IMR-90 (cell line): ENCODE results near the gene CORO1C.

Experiments
- BHLHE40 ChIP-seq: fragments of 150-350 bp; IDR thresholded peaks from 2 replicates; pipeline ENCODE4 v1.6.1; 2016; ENCODE audit warnings: mild to moderate bottlenecking, low read depth, low read length
- CEBPB ChIP-seq: IDR thresholded peaks from 2 replicates; pipeline ENCODE4 v1.6.1; 2012; ENCODE audit warnings: low read depth, low read length, improper control_type of control experiment
- CHD1 ChIP-seq: IDR thresholded peaks from 2 replicates; pipeline ENCODE4 v1.6.1; 2012; ENCODE audit warnings: low read depth, low read length, improper control_type of control experiment
- FOS ChIP-seq: fragments of 150-350 bp; IDR thresholded peaks from 2 replicates; pipeline ENCODE4 v1.6.1; 2016; ENCODE audit warnings: low read depth, low read length
- MAFK ChIP-seq: IDR thresholded peaks from 2 replicates; pipeline ENCODE4 v1.6.1; 2012; ENCODE audit warnings: low read depth, low read length, improper control_type of control experiment
- MXI1 ChIP-seq: IDR thresholded peaks from 2 replicates; pipeline ENCODE4 v1.6.1; 2012; ENCODE audit warnings: low read depth, mild to moderate bottlenecking, low read length, moderate library complexity, borderline replicate concordance
- NFE2L2 ChIP-seq: fragments of 150-350 bp; IDR thresholded peaks from 2 replicates; pipeline ENCODE4 v1.6.1; 2016; ENCODE audit warnings: low read depth, mild to moderate bottlenecking, low read length
- POLR2A ChIP-seq: IDR thresholded peaks from 2 replicates; pipeline ENCODE4 v1.6.1; 2012; ENCODE audit warnings: mild to moderate bottlenecking, low read depth, low read length
- RAD21 ChIP-seq: IDR thresholded peaks from 2 replicates; pipeline ENCODE4 v1.6.1; 2012; ENCODE audit warnings: low read length, improper control_type of control experiment
- RFX5 ChIP-seq: IDR thresholded peaks from 2 replicates; pipeline ENCODE4 v1.8.0; 2012; ENCODE audit warnings: low read depth, mild to moderate bottlenecking, low read length, moderate library complexity
- SMC3 ChIP-seq: fragments of 150-350 bp; IDR thresholded peaks from 2 replicates; pipeline ENCODE4 v1.6.1; 2016; ENCODE audit warnings: low read depth, mild to moderate bottlenecking, antibody characterized with exemption, low read length, moderate library complexity
- TF ChIP-seq, protein P1 (sequence below): conservative IDR thresholded peaks from 2 replicates; pipeline ENCODE4 v1.5.1; 2012; ENCODE audit warnings: mild to moderate bottlenecking, low read depth, low read length, improper control_type of control experiment
- TF ChIP-seq, protein P2 (sequence below): fragments of 150-350 bp; IDR thresholded peaks from 2 replicates; pipeline ENCODE4 v1.6.1; 2016; ENCODE audit warnings: low read depth, mild to moderate bottlenecking, low read length, moderate library complexity, borderline replicate concordance

DNA sequence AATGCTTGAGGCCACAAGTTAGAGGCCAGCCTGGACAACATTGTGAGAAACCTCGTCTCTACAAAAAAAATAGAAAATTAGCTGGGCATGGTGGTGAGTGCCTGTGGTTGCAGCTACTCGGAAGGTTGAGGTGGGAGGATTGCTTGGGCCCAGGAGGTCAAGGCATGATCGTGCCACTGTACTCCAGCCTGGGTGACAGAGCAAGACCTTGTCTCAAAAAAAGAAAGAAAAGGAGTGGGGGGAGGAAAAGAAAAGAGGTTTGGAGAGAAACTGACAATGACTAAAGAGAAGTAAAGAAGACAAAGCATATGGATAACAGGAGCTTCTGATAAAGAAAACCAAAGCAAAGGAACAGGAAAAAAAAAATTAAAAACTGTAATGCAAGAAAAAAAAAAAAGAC, 60.2 kb downstream of the CORO1C start:
- TF ChIP-seq, protein P1, sequence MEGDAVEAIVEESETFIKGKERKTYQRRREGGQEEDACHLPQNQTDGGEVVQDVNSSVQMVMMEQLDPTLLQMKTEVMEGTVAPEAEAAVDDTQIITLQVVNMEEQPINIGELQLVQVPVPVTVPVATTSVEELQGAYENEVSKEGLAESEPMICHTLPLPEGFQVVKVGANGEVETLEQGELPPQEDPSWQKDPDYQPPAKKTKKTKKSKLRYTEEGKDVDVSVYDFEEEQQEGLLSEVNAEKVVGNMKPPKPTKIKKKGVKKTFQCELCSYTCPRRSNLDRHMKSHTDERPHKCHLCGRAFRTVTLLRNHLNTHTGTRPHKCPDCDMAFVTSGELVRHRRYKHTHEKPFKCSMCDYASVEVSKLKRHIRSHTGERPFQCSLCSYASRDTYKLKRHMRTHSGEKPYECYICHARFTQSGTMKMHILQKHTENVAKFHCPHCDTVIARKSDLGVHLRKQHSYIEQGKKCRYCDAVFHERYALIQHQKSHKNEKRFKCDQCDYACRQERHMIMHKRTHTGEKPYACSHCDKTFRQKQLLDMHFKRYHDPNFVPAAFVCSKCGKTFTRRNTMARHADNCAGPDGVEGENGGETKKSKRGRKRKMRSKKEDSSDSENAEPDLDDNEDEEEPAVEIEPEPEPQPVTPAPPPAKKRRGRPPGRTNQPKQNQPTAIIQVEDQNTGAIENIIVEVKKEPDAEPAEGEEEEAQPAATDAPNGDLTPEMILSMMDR, result no peak
- TF ChIP-seq POLR2A, result no peak
- no peak for TF ChIP-seq CHD1
- TF ChIP-seq FOS, result no peak
- no peak for TF ChIP-seq CEBPB
- TF ChIP-seq NFE2L2, result no peak
- TF ChIP-seq RFX5, result no peak
- TF ChIP-seq MAFK, result no peak
- TF ChIP-seq MXI1, result no peak
- TF ChIP-seq BHLHE40, result no peak
- TF ChIP-seq SMC3, result no peak
- no peak for TF ChIP-seq RAD21
- TF ChIP-seq, protein P2, sequence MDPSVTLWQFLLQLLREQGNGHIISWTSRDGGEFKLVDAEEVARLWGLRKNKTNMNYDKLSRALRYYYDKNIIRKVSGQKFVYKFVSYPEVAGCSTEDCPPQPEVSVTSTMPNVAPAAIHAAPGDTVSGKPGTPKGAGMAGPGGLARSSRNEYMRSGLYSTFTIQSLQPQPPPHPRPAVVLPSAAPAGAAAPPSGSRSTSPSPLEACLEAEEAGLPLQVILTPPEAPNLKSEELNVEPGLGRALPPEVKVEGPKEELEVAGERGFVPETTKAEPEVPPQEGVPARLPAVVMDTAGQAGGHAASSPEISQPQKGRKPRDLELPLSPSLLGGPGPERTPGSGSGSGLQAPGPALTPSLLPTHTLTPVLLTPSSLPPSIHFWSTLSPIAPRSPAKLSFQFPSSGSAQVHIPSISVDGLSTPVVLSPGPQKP, result no peak
